ENCODE measurements around the gene TMED9.
"Not testable (repeated sequence)": the region's sequence is repeated elsewhere in the genome, so short reads cannot be mapped to it uniquely, and the experiment has no call there.

Gene TMED9

DNA sequence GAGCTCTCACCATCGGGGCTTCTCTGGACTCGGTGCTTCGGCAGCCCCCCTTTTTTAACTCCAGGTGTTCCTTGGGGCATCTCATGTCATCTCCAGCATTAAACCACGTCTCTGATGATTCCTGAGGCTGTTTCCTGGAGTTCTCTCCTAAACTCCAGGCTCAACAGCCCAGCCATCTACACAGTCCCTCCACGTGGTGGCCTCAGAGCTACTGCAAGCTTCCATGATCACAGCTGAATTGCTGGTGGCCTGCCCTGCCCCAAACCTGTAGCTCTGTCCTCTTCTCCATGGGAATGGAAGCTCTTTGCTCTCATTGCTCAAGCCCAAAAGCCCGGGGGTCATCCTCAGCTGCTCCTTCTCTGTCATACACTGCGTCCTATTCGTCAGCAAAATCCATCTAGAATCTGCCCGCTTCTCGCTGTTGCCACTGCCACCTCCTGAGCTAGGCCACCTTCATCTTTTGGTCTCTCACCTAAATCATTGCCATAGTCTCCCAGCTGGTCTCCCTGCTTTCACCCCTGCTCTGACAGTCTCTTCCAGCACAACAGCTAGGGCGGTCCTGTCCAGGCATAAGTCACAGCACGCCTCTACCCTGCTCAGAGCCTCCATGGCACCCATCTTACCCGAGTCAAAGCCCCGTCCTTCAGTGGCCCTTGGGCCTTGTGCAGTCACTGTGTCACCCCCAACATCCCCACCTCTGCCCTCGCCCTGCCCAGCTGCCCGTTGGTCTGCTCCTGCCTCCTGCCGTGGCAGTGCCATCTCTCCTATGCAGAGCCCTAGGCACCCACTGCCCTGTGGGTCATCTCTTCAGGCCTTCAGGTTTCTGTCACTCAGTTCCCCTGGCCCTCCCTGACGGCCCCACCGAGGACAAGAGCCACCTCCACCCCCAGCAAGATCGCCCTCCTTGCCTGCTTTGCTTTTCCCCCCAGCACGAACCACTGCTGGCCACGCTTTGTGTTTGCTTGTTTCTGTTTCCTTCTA is 14.4 kb downstream of the TMED9 start:
- no peak for DNase-seq (ENCODE audit: low read depth, low spot score)

DNA sequence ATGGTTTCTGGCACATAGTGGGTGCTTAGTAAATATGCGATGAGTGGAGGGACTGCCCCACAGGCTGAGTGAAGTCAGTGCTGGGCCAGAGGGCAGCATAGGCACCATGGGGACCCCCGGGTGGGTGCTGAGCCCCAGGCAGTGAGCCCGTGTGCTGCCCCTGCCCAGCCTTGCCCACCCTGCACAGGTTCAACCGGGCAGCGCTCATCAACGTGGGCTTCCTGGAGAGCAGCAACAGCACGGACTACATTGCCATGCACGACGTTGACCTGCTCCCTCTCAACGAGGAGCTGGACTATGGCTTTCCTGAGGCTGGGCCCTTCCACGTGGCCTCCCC is 15.1 kb downstream of the TMED9 start:
- DNase-seq (ENCODE audit: low read depth, low spot score): no peak

DNA sequence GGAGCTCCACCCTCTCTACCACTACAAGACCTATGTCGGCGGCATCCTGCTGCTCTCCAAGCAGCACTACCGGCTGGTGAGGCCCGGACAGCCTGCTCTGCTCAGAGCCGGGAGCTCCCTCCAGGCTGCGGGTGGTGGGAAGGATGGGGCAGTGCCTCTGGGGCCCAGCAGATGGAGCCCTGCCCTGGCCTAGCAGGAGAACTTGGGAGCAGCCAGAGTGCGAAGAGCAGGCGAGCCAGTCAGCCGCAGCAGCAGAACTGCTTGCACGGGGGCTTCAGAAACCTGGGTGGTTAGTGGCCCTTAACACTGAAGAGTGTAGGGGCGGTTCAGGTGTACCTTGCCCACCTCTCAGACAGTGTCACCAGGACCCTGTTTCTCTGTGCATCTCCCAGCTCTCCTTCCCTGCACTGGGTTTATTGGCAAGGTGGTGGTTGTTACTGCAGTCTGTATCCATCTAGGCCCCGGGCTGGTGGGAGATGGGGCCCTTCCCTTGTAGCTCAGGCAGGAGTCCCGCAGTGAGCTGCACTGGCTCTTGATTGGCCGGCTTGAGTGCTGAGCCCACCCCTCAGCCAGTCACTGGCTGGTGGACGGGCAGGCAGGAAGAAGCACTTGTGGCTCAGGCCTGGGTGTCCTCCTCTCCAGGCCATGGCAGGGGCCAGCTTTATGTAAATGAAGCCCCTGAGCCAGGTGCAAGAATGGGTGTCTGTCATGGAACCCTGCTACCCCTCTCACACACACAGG is 15.6 kb downstream of the TMED9 start:
- peak; percentile 65 for DNase-seq (ENCODE audit: low read depth, low spot score)

DNA sequence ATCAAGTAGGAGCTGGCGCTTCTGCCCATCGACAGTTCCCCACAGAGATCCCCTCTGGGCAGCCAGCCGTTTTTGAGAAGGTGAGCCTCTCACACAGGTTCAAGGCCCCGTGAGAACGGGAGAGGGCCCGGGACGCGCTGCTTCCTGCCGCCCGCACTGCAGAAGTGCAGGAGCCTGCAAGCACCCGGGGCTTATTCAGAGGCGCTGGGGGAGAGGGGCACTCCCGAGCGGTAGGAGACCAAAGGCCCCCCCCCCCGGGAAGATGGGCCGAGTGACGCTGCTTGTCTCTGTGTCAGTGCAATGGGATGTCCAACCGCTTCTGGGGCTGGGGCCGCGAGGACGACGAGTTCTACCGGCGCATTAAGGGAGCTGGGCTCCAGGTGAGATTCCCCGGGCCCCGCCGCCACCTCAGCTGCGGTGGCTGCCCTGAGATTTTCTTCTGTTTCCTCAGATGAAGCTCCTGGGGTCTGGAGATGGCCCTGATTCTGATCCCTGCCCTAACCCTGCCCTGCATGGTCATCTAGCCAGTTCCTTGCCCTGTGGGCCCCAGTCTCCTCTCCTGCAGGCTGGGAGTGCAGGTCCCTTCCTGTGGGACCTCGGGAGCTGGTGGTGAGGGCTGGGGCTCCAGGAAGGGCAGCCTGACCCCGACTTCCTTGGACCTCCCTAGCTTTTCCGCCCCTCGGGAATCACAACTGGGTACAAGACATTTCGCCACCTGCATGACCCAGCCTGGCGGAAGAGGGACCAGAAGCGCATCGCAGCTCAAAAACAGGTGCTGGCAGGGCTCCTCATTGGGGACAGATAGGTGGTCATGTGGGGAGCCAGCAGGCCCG is 16.5 kb downstream of the TMED9 start:
- DNase-seq (ENCODE audit: low read depth, low spot score): no peak

GRCh38 chr5:177609076-177610059 is 17.4 kb downstream of the TMED9 start:
- DNase-seq (ENCODE audit: low read depth, low spot score): no peak

DNA sequence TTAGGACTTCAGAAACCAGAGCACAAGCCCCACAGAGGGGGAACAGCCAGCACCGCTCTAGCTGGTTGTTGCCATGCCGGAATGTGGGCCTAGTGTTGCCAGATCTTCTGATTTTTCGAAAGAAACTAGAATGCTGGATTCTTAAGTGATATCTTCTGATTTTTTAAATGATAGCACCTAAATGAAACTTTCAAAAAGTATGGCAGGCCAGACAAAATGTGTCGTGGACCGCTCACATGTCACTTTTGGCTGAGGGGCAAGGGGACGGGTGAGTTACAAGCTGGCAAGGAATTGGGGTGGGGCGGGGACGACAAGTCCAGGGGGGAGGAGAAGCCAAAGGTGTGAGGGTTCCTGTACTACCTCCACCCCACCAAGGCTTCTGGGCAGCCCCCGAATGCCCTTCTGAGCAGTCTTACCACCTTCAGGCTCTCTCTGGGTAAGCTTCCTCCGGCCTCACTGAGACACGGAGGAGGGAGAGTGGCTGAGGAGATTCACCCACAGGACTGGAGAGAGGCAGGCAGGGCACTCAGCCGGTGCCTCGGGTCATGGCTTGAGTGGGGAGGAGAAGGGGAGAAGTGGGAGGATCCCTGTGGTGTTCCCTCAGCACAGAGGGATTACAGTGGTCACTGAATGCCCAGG is 18.2 kb downstream of the TMED9 start:
- DNase-seq (ENCODE audit: low read depth, low spot score): no peak

DNA sequence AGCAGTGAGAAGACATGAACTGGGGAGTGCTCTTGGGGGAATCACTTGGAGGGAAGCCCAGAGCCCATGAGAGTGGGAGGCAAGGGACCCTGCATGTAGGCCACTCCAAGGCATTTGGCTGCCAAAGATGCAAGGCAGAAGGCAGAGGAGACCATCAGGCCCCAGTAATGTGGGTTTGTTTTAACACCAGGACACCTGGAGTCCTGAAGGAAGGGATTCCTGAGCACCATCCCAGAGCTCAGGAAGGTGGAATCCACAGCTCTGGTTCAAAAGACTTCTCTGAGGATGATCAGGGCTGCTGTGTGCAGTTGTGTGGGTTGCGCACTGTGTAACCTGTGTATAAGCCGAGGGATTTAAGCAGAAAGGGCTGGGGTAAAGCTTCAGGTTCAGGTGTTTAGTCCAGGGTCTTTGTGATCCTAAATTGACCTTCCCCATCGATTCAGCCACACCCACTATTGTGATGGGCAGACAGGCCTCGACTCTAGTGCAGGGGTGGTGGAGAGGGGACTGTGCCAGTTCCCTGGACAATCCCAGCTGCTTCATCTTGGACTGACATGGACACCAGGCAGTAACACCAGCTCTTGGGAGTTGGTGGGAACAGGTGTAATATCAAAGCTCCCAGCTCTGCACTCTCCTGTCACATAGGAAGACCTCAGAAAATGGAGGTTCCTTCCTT is 18.9 kb downstream of the TMED9 start:
- no peak for DNase-seq (ENCODE audit: low read depth, low spot score)

DNA sequence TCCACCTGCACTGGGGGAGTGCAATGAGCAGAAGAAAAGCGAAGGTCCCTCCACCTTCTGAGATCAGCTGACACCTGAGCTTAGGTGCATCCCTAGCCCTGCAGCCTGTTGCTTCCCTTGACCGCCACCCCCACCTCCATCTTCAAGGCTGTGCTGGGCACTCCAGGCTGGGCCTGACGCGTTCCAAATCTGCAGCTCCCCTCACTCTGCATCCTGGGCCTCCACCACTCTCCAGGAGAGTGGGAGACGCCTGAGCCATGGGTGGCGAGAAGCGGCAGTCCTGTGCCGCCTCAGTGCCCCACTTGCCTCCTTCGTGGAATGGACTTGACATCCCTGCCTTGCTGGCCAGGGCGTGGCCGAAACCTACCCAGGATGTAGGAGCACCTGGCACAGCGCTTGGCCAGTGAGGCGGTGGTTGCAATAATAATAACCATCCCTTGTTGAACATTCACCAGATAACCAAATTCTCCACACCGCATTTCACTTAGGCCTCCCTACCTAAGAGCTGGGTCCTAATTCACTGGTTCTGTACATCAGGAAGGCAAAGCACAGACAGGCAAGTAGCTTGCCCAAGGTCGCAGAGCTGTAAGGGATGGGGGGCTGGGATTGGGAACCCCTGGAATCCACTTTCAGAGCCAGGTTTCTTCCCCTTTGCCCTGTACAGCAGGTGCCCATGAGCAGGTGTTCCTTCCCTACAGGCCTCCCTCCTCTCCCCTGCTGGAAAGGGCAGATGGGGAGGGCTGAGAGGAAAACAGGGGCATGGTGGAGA is 19.6 kb downstream of the TMED9 start:
- DNase-seq (ENCODE audit: low read depth, low spot score): no peak

DNA sequence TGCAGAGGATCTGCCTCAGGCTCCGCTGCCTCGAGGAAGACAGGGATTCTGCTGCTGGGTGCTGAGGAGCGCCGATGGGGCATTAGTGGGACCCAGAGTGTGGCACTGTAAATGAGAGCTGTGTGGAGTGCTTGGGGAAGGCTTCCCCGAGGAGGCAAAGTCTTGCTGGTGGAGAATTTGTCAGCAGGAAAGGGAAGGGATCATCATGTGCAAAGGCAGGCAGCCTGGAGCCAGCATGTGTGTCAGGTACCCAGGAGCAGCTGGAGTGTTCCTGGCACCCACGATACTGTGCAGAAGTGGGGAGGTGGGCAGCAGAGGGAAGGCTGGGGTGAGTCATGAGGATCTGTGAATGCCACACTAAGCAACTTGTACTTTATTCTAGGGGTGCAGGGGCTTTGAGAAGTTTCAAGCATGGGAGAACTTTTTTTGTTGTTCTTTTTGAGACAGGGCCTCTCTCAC is 20.2 kb downstream of the TMED9 start:
- no peak for DNase-seq (ENCODE audit: low read depth, low spot score)

GRCh38 chr5:177620560-177620959 is 28.6 kb downstream of the TMED9 start:
- DNase-seq (ENCODE audit: low read depth, low spot score): no peak

- not testable (repeated sequence) for DNase-seq (ENCODE audit: low read depth, low spot score)
Observed at GRCh38 chr5:177624172-177624571, 32.2 kb downstream of the TMED9 start.

- DNase-seq (ENCODE audit: low read depth, low spot score): not testable (repeated sequence)
Observed at GRCh38 chr5:177630186-177630585, 38.2 kb downstream of the TMED9 start.

- not testable (repeated sequence) for DNase-seq (ENCODE audit: low read depth, low spot score)
Observed at GRCh38 chr5:177634912-177635311, 42.9 kb downstream of the TMED9 start.

DNA sequence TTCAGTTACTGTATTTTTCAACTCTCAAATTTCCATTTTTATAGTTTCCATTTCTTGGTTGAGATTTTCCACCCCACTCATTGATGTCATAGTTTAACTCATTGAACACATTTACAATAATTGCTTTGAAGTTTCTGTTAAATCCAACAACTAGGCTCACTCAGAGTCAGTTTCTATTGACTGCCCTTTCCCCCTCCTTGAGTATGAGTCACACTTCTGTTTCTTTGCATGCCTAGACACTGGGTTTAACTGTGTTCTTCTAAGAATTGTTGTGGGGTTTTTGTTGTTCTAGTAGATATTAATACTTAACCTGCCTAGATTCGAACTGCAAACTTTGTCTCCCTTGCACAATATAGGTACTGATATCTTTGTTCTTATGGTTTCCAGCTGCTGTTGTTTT is 53.5 kb downstream of the TMED9 start:
- DNase-seq (ENCODE audit: low read depth, low spot score): not testable (repeated sequence)
